Measurements from ENCODE around the gene SLC25A19. TPM values are rescaled to one million over a fixed set of nuclear protein-coding genes. Genes with fewer than 3 reads are reported as not detected.

Gene SLC25A19
- total and polyA plus RNA-seq, 2 of the 8 experiments (the other 6 are each of a cell fraction or from before 2014, with no cell fraction given): 28.6 to 32.6 TPM

GRCh38 chr17:75241996-75242460, 47.2 kb downstream of the SLC25A19 start:
- H3K79me1 ChIP-seq (ENCODE audit: low read depth, low read length): no peaks in the 10 kb centered on the region
- no peaks in the 10 kb centered on the region for H3K23me2 ChIP-seq (ENCODE audit: low read depth, low read length)
- no peak overlapping the region for H3K27ac ChIP-seq (ENCODE audit: low read depth, low read length)
- H3K4me1 ChIP-seq (replicated peaks in 1 of 4; ENCODE audit: control insufficient read depth in 3 of 4, insufficient read depth in 4 of 4, low read length in 3 of 4): peaks cover 0 to 4% (median 0%) of the 10 kb centered on the region in 4 experiments; a peak in 3 of 7 replicates
- no peak overlapping the region for H3K14ac ChIP-seq (ENCODE audit: insufficient read length)
- no peaks in the 10 kb centered on the region for H3K27me3 ChIP-seq (replicated peaks in 1 of 4; ENCODE audit: control insufficient read depth in 3 of 4, extremely low read depth in 1 of 4, insufficient read depth in 3 of 4, low read length in 3 of 4)
- H2BK5ac ChIP-seq (ENCODE audit: low read depth, low read length): no peak overlapping the region
- peaks cover 27 to 66% (median 56%) of the 10 kb centered on the region in 4 experiments for H3K36me3 ChIP-seq (ENCODE audit: control insufficient read depth in 2 of 4, insufficient read depth in 4 of 4, low read length in 3 of 4)
- H3K18ac ChIP-seq (ENCODE audit: extremely low read depth, low read length): no peak overlapping the region
- H4K5ac ChIP-seq (ENCODE audit: insufficient read length, low read depth, low read length): no peak overlapping the region
- no peak overlapping the region for H2AFZ ChIP-seq (ENCODE audit: low read length)
- no peak overlapping the region for H4K91ac ChIP-seq (replicated peaks; ENCODE audit: insufficient read length, low read length)
- no peak overlapping the region for H2BK20ac ChIP-seq (ENCODE audit: low read length)
- no peak overlapping the region for H3K23ac ChIP-seq (ENCODE audit: insufficient read length)
- H2BK15ac ChIP-seq (ENCODE audit: low read length): no peak overlapping the region
- no peak overlapping the region for H3K56ac ChIP-seq (replicated peaks; ENCODE audit: insufficient read length, low read depth, low read length)
- H2BK12ac ChIP-seq (ENCODE audit: low read depth, low read length): no peak overlapping the region
- H3K4ac ChIP-seq (replicated peaks; ENCODE audit: insufficient read length, low read depth, low read length): no peak overlapping the region
- peaks cover 14 to 28% of the 10 kb centered on the region in 2 experiments for H4K20me1 ChIP-seq (replicated peaks in 1 of 2; ENCODE audit: control insufficient read depth in 1 of 2, insufficient read depth in 2 of 2, low read length in 2 of 2)
- H3K4me2 ChIP-seq (ENCODE audit: insufficient read depth in 1 of 2, low read depth in 2 of 2, low read length in 2 of 2): no peak overlapping the region
- no peak overlapping the region for H3K4me3 ChIP-seq (ENCODE audit: extremely low read depth in 1 of 4, insufficient read depth in 2 of 4, low read depth in 3 of 4, low read length in 4 of 4)
- no peak overlapping the region for H2BK120ac ChIP-seq (replicated peaks; ENCODE audit: low read depth, low read length)
- no peak overlapping the region for H3K9ac ChIP-seq (replicated peaks in 1 of 4; ENCODE audit: extremely low read depth in 1 of 4, low read depth in 3 of 4, low read length in 3 of 4)
- H3K9me3 ChIP-seq (ENCODE audit: insufficient read depth in 2 of 2, low read depth in 1 of 2, low read length in 1 of 2): no peaks in the 10 kb centered on the region
- no peak overlapping the region for H2AK5ac ChIP-seq (ENCODE audit: low read depth, low read length)
- no peak overlapping the region for H4K8ac ChIP-seq (ENCODE audit: extremely low read depth, insufficient read depth, low read length)
- 93% methylated on average over 15 of the region's 15 CpGs; no CpG with 5 or more reads in 1 of the 2 experiments for WGBS, 2 experiments (ENCODE audit: extremely low coverage in 1 of 2, insufficient coverage in 1 of 2, insufficient read length in 1 of 2, insufficient replicate concordance in 2 of 2, low coverage in 1 of 2, low lambda C conversion rate in 2 of 2, missing lambda C conversion rate in 1 of 2)
- POLR2A ChIA-PET (ENCODE audit: partially characterized antibody): interaction anchor here (0.6 to 6.3 kb wide), 4 partner anchors 9 to 28 kb away, joined by 4 to 53 read pairs (median 10); partner anchors contain the start of genes GGA3, MIF4GD and MRPS7
- H3K79me2 ChIP-seq (ENCODE audit: control insufficient read depth in 1 of 2, insufficient read depth in 2 of 2, low read length in 2 of 2): no peaks in the 10 kb centered on the region
- no peak for DNase-seq (ENCODE audit: low read depth in 1 of 2, low spot score in 2 of 2)
- CTCF ChIA-PET (ENCODE audit: partially characterized antibody): interaction anchor here (1.0 to 16.5 kb wide), 15 partner anchors 7 to 186 kb away, joined by 3 to 369 read pairs (median 14); partner anchors contain the start of genes GGA3, MIF4GD, MRPS7 and SLC25A19
- no peak for FAIRE-seq
- TF ChIP-seq CHD1 (IDR thresholded peaks at IDR 0.05; ENCODE audit: low read depth, low read length) (no peak), MAX (IDR thresholded peaks at IDR 0.05) (no peak), HDAC6 (IDR thresholded peaks at IDR 0.05; ENCODE audit: low read depth, low read length) (no peak), ATF2 (IDR thresholded peaks at IDR 0.05; ENCODE audit: low read length) (no peak), SIX5 (IDR thresholded peaks at IDR 0.05; ENCODE audit: low read depth, low read length) (no peak), JUN (IDR thresholded peaks at IDR 0.05; ENCODE audit: low read depth, low read length) (no peak), JUND (IDR thresholded peaks at IDR 0.05; ENCODE audit: low read length) (no peak), SP4 (IDR thresholded peaks at IDR 0.05; ENCODE audit: low read length) (no peak), USF2 (IDR thresholded peaks at IDR 0.05; ENCODE audit: low read length) (no peak), ATF3 (IDR thresholded peaks at IDR 0.05; ENCODE audit: insufficient read depth, low read depth, low read length) (no peak)
